GM21528 (cell line): ENCODE data around the gene BLACAT1.
"Not testable (repeated sequence)": the region's sequence is repeated elsewhere in the genome, so short reads cannot be mapped to it uniquely, and the experiment has no call there.

ENCODE experiments used
- ATAC-seq: cut with Tn5 transposase; IDR thresholded peaks from one replicate; pipeline ENCODE4 v1.9.1; 2021; ENCODE audit warnings: mild to moderate bottlenecking, moderate library complexity; ENCODE audit not compliant: unreplicated experiment, low FRiP score

BLACAT1 gene

DNA sequence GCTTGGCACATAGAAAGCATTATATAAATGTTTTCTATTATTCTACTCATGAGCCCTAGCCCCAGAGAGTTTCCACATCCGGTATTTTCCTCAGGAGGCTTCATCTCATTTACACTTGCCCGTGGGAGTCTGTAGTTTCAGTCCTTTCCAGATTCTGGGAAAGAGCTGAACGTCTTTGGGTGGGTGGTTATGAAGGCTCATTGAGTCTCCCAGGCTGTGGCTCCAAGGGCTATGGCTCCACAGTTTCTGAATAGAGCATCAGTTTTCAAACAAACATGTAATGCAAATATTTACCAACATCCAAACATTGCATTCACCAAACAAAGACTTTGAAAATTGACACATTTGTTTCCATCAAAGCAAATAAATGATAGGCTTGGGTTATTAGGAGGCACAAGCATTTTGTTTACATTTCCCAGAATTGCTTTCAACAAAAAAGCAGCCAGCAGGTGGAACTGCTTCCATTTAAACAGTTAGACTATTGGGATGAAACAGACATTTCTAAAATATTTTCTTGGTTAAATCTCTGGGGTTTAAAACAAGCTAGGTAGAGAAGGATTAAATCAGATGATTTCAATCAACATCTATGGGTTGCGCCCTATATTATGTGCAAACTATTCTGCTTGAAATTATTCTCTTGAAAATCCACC is 32.7 kb downstream of the BLACAT1 start:
- no peak for ATAC-seq

DNA sequence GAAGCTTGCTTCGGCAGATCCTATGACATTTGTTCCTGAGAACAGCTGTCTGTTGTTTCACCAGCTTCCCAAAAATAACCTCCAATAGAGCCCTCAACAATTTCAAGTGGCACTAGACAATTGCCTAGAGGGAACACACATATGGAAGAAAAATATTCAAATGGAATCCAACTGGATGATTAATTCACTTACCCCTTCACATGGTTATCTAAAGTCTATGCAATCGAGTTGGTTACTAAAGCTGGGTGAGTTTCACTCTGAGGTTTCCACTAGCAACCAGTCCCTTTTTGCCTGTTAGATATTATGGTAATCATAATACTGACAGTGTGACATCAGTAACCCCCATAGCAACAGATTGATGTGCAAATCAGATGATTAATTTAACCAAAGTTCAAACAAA is 34.0 kb downstream of the BLACAT1 start, which contains the start of gene LEMD1:
Gene LEMD1 (minus strand): TSS at position 259 of the 400 bp plus-strand sequence. CDS start 1,520 bp downstream, outside the sequence.
- ATAC-seq: no peak

DNA sequence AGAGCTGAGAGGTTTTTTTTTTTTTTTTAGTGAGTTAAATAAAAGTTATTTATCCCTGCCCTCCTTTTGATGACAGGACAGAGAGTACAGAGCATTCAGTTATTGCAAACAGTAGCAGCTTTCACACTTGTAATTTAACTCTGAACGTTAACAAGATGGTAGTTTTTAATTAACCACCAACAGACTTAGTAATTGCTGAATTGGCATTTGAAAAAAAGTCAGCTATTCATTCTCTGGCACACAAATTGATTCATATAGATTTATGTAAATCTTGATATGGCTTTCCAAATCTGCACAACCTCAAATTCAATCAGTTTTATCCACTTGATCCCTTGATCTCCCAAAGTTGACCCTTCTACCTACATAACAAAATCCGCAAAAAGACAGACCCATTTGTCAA is 34.9 kb downstream of the BLACAT1 start:
- no peak for ATAC-seq

DNA sequence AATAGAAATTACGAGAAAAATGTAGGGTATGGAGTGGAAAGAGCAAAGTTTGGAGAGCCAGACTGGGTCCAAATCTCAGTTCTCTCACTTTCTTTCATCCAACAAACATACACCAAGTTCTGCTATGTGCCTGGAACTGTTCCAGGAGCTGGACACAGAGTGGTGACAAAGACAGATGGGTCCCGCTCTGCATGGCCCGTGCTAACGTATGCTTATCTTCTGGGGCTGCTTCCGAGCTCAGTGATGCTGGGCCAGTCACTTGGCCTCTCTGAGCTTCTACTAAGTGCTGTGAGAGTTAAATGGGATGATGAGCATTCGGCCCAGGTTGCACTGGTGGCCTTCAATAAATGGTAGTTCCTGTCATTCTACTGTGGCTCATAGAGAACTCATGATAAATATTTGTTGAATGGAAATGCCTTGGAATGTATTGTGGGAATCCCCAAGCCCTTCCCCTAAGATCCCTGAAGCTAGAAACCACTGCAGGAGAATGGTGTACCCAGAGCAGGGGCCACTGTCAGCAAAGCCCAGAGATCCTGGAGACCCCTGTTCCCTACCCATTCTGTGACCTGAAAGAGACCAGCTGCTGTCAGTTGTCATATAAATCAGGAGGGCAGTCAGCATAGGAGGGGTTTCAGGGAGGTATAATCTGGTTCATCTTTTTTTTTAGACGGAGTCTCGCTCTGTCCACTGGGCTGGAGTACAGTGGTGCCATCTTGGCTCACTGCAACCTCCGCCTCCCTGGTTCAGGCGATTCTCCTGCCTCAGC is 37.8 kb downstream of the BLACAT1 start:
- ATAC-seq: no peak

DNA sequence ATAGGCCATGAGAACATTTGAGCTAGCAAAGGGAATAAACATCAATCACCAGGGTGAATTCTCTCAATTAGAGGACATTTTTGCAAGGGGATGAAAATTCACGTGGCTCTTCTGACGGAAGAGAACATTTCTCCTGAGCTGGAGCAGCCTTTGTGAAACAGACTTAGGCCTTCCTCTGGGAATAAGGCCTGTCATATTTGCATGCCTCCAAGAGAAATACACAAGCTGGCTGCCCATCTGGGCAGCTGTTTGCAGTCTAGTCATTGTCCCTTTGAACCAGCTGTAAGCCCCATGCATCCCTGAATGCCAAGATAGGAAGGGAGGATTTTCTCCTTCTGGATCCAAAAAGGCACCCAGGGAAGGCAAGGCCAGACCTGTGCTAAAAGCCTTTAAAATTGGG is 39.5 kb downstream of the BLACAT1 start:
- no peak for ATAC-seq

DNA sequence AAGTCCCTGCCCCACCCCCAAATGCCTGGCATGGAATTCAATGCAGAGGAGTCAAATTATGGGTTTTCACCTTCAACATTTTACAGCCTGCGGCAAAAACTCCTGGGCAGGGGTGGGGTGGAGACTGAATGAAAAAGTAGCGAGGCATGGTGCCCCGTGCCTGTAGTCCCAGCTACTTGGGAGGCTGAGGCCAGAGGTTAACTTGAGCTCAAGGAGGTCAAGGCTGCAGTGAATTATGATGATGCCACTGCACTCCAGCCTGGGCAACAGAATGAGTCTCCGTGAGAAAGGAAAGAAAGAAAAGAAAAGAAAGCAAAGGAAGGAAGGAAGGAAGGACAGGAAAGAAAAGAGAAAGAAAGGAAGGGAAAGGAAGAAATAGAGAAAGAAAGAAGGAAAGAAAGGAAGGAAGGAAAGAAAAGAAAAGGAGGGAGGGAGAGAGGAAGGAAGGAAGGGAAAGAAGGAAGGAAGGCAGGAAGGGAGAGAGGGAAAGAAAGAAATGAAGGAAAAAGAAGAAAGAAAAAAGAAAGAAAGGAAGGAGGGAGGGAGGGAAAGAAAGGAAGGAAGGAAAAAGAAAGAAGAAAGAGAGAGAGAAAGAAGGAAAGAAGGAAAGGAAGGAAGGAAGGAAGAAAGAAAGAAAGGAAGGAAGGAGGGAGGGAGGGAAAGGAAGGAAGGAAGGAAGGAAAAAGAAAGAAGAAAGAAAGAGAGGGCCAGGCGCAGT is 45.1 kb downstream of the BLACAT1 start:
- no peak for ATAC-seq

DNA sequence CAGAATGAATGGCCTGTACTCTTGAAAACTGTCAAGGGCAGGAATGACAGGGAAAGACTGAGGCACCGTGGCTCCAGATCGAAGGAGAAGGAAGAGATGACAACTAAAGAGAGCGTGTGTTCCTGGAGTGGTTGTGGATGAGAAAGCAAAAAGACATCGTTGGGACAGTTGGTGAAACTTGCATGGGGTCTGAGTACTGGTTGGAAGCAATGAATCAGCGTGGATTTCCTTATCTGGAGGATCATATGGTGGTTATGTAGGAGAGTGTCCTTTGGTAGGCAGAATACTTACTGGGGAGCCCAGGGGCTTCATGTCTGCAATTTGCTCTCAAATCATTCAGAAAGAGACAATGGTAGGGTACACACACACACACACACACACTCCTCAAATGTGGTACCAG is 47.9 kb downstream of the BLACAT1 start:
- ATAC-seq: no peak

DNA sequence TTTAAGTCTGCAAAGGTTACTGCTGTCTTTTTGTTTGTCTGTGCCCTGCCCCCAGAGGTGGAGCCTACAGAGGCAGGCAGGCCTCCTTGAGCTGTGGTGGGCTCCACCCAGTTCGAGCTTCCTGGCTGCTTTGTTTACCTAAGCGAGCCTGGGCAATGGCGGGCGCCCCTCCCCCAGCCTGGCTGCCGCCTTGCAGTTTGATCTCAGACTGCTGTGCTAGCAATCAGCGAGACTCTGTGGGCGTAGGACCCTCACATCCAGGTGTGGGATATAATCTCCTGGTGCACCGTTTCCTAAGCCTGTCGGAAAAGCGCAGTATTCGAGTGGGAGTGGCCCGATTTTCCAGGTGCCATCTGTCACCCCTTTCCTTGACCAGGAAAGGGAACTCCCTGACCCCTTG is 49.6 kb downstream of the BLACAT1 start:
- ATAC-seq: not testable (repeated sequence)
